Activated CD8-positive, alpha-beta memory T cell treated with anti-CD3 and anti-CD28 coated beads for 36 hours (primary cell): Measurements from ENCODE around the gene LONRF2. TPM values are rescaled to one million over a fixed set of nuclear protein-coding genes. Genes with fewer than 3 reads are reported as not detected.

Source experiments
- CTCF ChIA-PET: fragments of 350-600 bp; sonication (Branson Sonifier 250); formaldehyde crosslinking; loops from one replicate; lab custom pipeline; 2021; ENCODE audit warnings: antibody characterized with exemption; lab: Charles Lee
- POLR2A ChIA-PET: fragments of 350-600 bp; sonication (Branson Sonifier 250); formaldehyde crosslinking; loops from one replicate; lab custom pipeline; 2021; ENCODE audit warnings: antibody characterized with exemption; lab: Charles Lee
- total RNA-seq, 2 experiments: library from RNA; stranded (reverse); gene quantifications; one replicate each; pipeline ENCODE4 v1.2.3, GENCODE V29; 2021

Gene LONRF2
- total RNA-seq, 2 experiments from 2014 or later: 0.08 TPM

DNA sequence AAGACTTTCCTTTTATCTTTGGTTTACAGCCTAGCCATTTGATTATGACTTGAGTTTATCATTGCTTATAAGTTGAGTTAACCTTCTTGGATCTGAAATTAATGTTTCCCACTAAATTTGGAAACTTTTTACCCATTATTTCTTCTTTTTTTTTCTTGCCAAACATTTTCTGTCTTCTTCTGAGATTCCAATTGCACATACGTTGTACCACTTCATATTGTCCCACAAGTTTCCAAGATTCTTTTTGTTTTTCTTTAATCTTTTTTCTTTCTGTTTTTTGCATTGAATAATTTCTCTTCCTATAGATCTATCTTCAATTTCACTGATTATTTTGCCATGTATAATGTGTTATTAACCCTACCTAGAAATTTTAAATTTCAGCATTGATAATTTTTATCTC lies 18.6 kb downstream of the LONRF2 start:
- ChIA-PET CTCF (no interaction called here), POLR2A (no interaction called here)

DNA sequence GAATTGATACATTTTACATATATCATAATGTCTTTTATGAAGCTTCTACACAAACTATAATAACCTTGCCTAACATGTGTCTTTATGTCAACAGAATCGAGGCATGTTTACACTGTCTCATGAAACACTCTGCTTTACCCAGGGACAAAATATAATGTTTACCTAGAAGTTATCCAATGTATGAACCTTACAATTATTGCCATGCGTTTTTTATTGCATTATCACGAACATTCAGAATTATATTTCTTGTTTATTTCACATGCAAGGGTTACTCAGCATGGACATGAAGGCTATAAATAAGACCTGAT lies 19.8 kb downstream of the LONRF2 start:
- ChIA-PET POLR2A (no interaction called here), CTCF (no interaction called here)

DNA sequence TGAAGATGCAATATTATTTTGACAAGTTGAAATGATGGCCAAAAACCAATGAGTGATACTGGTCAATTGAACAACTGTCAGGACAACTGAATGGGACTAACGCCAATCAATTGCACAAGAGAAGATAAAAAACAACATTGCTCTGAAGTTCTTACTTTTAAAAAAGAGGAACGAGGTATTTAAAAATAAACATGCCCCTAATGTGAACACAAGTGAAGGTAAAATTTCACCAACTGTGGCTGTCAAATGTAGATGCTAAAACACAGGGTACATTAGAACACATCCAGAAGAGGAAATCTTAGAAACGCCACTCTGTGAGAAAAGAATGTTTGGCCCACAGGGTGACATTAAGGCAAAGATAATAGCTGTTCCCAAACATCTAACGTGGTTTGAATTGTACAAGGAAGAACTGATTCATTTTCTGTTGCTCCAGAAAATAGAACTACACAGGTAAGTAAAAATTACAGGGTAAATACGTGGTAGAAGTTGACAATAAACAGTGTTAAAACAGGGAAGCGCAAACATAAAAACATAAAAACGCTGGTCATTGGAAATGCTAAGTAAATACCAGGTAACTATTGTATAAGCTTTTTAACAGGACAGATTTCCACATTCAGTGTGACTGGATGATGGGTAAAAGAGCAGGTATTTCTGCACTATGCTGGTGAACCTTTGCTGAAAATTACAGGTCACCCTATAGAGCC lies 20.3 kb downstream of the LONRF2 start:
- CTCF ChIA-PET: no interaction called here

DNA sequence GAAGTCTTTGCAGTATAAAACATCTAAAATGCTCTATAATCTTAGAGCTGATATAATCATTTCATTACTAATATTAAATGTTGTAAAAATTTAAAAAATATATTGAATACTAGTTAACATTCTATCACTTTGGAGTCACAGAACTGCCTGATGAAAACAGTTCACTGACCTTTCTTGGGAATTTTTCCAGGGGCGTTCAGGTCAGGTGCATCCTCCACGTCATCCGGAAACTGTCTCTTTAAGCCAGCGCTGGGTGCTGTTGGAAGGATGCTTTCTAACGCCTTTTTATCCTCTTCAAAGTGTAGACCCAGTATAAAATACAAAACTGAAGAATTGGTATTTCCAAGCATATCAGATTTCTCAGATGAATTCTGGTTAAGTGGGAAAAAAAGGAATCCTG lies 22.8 kb downstream of the LONRF2 start:
- ChIA-PET POLR2A (no interaction called here), CTCF (interaction anchor here (0.6 kb wide), 1 partner anchor 73 kb away, joined by 3 read pairs; no protein-coding TSS in a partner anchor)

More for the DNA sequence above, 20.3 kb downstream of the LONRF2 start:
- POLR2A ChIA-PET: no interaction called here

DNA sequence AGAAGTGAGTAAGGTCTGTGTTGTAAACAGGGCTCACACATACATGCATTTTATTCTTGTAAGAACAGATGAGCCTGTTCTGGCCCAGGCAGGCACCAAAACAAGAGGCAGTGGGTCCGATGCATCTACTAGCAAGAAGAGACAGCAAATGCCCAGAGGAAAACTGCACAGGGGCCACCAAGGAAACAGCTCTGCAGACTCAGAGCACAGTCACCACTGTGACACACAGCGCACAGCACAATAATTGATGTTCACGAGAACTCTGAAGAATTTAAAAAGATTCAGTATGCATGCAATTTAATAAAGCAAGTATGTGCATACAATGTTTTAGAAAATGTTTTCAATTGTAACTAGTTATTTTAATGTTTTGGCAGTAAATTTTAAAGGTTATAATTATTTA lies 24.8 kb downstream of the LONRF2 start:
- CTCF ChIA-PET: interaction anchor here (0.6 kb wide), 1 partner anchor 22 kb away, joined by 4 read pairs; no protein-coding TSS in a partner anchor
- POLR2A ChIA-PET: no interaction called here

DNA sequence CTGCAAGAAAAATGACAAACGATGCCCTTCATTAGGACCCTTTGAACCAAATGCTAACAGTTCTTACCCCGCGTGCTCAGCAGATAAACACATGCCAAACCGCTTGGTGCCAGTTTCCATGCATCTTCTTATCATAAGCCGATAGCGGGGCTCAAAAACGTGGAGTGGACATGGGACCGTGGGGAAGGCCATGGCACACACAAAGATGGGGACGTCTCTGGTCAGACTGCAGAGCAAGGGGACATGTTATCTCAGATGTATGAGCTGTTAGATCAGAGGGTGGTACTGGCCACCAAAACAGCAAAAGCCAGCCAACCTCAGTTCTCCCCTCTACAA lies 28.2 kb downstream of the LONRF2 start:
- ChIA-PET POLR2A (no interaction called here), CTCF (no interaction called here)

DNA sequence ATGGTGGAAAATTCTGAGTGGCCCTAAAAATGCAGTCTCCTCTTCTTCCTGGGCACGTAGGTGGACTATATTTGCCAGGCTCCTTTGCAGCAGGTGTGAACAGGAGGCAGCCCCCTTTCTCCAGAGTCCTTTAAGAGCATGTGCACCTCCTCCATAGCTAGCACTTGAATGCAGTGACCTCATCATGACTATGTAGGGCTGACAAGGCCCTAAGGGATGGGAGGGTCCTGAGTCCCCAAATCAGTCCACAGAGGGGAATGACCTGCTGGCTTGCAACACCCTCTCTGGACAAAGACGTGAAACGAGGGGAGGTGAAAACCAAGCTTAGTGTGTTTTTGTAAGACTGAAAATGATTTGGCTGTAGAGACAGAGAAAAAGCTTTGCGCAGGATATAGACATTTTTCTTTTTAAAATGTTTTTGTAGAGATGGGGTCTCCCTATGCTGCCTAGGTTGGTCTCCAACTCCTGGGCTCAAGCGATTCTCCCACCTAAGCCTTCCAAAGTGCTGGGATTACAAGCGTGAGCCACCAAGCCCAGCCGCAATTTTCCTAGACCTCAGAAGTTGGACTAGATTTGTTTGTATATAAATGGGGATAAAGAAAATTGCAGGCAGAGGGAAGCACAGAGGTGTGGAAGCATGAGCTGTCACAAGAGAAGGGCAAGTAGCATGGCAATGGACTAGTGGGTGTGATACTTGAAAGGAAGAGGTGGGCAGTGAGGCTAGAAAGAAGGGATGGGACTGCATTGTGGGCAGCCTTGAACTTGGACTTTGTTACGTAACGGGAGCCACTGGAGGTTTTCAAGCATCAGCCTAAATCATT lies 28.8 kb downstream of the LONRF2 start:
- CTCF ChIA-PET: no interaction called here
- POLR2A ChIA-PET: no interaction called here

DNA sequence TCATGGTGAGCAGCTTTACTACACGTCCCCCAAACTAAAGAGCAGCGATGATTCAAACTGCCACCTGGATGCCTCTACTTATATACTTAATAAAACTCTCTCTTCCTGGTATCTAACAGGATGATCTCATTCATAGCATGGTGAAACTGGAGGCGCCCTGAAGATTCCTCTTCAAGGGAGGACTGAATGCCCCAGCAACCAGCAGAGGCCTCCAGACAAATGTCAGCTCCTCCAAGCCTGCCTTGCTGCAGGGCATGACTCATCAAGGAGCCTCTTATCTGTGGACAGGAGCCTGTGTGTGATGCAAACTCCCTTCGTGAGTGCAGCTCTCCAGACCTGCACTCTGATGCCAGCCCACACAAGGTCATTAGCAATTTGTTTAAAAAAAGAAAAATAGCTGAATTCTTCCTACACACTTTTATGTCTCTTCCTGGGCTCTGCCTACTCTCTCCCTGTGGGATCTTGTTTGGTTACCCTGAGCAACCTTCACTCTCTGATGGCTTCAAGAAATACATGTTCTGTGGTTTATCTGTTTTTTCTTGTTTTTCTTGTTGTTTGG lies 30.2 kb downstream of the LONRF2 start:
- CTCF ChIA-PET: interaction anchor here (1.0 to 1.3 kb wide), 2 partner anchors 29 to 89 kb away, joined by 3 read pairs; no protein-coding TSS in a partner anchor

DNA sequence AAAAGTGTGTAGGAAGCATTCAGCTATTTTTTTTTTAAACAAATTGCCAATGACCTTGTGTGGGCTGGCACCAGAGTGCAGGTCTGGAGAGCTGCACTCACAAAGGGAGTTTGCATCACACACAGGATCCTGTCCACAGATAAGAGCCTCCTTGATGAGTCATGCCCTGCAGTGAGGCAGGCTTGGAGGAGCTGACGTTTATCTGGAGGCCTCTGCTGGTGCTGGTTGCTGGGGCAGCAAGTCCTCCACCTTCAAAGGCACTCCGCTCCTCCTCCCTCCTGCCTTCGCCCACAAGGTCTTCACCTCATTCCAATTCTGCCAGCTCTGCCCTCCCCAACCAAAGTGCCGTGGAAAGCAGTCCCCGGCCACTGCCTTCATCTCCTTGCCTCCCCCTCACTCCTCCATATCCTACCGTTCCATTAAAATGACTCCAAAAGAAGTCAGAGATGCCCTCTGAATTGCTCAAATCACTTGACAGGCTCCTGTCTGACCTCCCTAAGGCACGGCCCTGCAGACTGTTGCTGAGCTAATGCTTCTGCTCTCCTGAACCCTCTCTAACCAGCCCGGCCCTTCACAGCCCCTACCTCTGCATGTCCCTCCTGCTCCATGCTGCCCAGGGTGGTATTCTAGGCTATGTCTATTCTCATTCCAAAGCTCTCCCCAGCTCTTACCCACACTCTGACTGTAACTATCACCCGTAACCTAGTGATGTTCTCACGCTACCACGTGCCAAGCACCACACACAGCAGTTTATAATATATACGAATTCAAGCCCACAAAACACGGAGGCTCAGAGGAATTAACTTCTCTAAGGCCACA lies 30.9 kb downstream of the LONRF2 start:
- ChIA-PET POLR2A (interaction anchor here (0.7 kb wide), 1 partner anchor 1455 kb away, joined by 3 read pairs; no protein-coding TSS in a partner anchor), CTCF (interaction anchor here (1.0 to 1.3 kb wide), 2 partner anchors 29 to 89 kb away, joined by 3 read pairs; no protein-coding TSS in a partner anchor)

More for the DNA sequence above, 30.2 kb downstream of the LONRF2 start:
- POLR2A ChIA-PET: interaction anchor here (0.7 kb wide), 1 partner anchor 1455 kb away, joined by 3 read pairs; no protein-coding TSS in a partner anchor

DNA sequence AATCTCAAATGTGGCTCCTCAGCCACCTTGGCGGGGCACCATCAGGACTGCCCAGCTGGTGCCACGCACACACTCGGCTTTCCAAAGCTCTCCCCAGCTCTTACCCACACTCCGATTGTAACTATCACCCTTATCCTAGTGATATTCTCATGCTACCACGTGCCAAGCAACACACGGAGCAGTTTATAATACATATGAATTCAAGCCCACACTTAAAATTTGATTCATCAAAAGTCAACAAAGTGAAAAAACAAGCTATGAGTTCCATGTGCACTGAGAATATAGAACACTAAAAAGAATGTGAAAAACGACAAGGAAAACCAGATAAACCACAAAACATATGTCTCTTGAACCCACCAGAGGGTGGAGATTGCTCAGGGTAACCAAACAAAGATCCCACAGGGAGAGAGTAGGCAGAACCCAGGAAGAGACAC lies 31.6 kb downstream of the LONRF2 start:
- CTCF ChIA-PET: interaction anchor here (1.3 kb wide), 1 partner anchor 90 kb away, joined by 3 read pairs; no protein-coding TSS in a partner anchor
- POLR2A ChIA-PET: no interaction called here

DNA sequence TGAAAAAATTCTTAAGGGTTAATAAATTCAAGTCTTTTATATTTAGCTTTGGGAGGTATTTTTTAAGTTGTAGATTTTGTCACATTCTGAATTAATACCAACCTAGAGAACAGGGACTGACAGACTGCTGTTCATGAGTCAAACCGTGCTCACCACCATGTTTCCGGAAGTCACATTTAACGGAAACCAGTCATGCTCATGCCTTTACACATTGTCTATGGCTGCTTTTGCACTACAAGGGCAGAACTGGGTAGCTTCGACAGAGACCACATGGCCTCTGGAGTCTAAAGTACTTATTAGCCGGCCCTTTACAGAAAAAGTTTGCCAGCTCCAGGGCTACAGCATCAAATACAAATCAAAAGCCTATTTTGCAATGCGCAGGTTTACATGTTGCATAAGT lies 33.3 kb downstream of the LONRF2 start:
- ChIA-PET CTCF (no interaction called here), POLR2A (interaction anchor here (0.7 kb wide), 1 partner anchor 292 kb away, joined by 4 read pairs; no protein-coding TSS in a partner anchor)

DNA sequence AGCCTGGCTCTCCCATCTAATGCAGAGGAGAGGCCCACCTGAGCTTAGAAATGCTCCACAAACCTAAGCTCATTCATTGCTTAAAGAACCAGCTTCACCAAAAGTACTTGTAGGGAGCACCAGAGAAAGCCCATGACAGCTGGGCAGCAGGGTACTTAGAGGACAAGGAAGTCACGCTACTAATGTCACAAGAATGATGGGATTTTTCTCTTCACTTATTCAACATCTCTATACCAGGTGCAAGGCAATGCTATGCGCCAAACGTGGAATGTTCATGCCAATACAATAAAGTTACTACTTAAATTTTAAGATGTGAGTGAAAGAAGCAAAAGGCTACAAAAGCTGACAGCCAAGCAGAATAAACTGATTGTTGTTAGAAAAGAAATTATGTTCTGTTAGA lies 36.0 kb downstream of the LONRF2 start:
- CTCF ChIA-PET: interaction anchor here (1.0 kb wide), 1 partner anchor 23 kb away, joined by 4 read pairs; no protein-coding TSS in a partner anchor
- POLR2A ChIA-PET: no interaction called here

DNA sequence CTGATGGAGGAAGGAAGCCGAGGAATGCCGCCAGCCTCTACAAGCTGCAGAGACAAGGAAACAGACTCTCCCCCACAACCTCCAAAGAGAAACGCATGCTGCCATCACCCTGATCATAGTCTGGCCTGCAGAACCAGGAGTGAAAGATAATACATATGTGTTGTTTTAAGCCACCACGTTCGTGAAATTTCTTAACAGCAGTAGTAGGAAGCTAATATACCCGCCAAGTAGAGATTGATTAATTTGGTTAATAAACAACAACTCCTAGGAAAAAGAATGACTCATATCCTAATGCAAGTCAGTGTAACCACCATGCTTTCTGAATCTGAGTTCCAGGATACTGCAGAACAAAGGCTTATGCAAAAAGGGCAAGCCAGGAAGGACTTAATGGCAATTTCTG lies 36.6 kb downstream of the LONRF2 start:
- ChIA-PET CTCF (interaction anchor here (1.0 kb wide), 1 partner anchor 23 kb away, joined by 4 read pairs; no protein-coding TSS in a partner anchor), POLR2A (no interaction called here)

DNA sequence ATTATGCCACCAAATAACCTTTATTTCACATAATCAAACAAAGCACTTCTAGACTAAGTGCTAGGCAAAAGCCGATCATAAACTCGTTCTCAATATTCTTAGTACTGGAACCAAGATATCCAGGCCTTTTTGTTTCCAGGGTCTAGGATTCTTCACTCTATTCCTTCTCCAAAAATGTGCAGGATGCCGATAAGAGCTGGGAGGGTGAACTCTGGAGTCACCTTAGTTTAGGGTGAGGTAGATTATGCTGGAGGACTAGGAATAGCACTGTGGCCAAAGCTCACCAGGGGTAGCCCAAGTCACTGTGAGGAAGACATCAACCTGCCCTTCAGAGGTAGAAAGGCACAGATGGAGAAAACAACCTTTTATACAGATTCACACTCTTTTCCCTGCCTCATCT lies 37.3 kb downstream of the LONRF2 start:
- POLR2A ChIA-PET: no interaction called here
- CTCF ChIA-PET: interaction anchor here (0.8 kb wide), 1 partner anchor 22 kb away, joined by 3 read pairs; no protein-coding TSS in a partner anchor

DNA sequence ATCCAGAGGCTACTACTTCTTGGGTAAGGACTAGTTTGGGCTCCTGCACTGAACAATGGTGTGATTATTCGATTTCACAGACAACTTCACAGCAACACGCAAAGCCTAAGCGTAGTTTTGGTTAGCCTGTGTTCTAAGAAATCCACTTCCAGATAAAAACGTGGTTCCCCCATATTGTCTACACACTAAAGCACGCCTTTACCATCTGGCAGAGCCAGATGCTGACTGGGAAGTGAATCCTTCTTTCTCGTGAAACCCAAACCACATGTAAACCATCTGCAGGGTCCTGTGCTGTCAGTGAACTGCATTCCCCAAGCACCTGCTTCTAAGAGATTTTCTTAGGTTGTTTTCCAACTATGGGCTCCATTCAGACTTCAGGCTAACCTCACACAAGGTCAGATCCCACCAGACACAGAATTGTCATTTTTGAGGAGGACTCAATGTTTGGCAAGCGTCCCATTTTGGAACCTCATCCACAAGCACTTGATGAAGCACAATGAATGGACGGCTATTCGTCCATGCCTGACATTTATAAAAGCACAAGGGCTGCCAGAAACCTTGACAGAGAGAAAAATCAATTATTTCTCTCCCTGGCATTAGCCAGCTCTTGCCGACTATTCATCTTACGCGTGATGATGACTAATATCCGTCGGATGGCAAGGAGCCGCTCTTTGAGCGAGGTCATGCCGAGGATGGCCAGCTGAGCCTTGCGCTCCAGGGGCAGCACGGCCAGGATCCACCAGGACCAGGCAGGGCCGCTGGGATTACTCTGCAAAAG lies 38.4 kb downstream of the LONRF2 start:
- CTCF ChIA-PET: interaction anchor here (0.8 kb wide), 1 partner anchor 21 kb away, joined by 3 read pairs; no protein-coding TSS in a partner anchor
- POLR2A ChIA-PET: no interaction called here

DNA sequence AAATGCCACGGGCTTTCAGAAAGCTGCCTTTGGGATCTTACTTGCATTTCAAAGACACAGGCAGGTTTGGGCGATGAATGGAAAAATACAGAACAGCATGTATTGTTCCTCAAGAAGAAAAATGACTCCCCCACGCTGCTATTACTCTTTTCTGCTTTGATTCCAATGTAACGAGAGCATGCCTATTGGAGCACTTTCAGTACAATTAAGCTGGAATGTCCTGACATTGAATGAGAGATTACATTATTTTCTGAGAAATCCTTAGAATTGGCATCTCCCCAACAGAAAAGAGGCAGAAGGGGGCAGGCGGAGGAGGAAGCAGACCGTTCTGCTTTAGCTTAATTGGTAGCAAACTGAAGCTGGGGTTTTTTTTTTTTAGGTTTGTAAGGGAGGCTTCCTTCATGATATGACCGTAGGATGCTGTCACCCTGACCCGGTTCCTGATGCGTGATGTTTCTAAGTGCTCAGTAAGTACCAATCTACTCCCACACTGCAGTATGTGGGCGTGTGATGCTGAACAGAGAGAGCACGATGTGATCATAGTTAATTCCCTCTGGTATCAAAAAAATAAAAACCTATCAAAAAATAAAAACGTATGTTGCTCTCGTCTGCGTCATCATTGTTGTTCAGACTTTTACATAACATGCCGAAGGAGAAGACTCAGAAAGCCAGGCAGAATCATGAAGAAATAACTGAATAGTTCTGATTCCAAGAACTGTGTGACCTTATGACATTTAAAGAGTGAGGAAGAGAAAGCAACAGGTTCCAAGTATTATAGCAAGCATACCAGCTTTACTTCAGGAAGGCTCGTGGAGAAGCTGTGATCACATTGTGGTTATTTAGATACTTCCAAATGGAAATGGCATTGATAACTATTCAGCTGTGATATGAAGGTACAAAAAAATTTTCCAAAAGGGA lies 40.5 kb downstream of the LONRF2 start:
- ChIA-PET CTCF (no interaction called here), POLR2A (no interaction called here)
